ENCODE measurements around the gene BRD2. TPM values are rescaled to one million over a fixed set of nuclear protein-coding genes. Genes with fewer than 3 reads are reported as not detected.

Gene BRD2
- total RNA-seq, 1 donor from 2014 or later = 140 TPM

DNA sequence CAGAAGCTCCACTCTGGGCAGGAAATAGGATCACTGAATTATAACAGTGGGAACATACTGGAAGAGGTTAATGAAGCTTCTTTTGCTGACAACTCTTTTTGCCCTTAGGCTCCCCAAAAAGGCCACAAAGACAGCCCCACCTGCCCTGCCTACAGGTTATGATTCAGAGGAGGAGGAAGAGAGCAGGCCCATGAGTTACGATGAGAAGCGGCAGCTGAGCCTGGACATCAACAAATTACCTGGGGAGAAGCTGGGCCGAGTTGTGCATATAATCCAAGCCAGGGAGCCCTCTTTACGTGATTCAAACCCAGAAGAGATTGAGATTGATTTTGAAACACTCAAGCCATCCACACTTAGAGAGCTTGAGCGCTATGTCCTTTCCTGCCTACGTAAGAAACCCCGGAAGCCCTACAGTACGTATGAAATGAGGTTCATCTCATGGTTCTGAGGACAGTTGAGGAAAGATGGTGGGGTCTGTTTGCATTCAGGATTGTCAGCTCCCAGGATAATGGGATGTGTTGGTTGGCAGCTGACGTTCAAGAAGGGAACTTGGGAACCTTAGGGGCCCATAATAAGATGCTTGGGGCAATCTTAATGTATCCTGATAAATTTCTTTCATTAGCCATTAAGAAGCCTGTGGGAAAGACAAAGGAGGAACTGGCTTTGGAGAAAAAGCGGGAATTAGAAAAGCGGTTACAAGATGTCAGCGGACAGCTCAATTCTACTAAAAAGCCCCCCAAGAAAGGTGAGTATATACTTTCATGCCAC is 11.5 kb downstream of the BRD2 start:
- no peak for DNase-seq (ENCODE audit: low spot score in 2 of 2)
- intact Hi-C loops (cut with DNase I) = loop anchor here (10.0 kb wide), 3 partner anchors 435 to 1355 kb away; partner anchors contain the start of genes CUTA, HSPA1A, HSPA1L and PHF1
- Histone ChIP-seq H3K4me1 (peaks cover 3 to 27% of the 10 kb centered on the region in 2 donors), H3K27ac (no peak overlapping the region), H3K36me3 (peaks cover 71 to 72% of the 10 kb centered on the region in 2 donors), H3K9me3 (no peaks in the 10 kb centered on the region), H3K27me3 (no peaks in the 10 kb centered on the region), H3K4me3 (no peak overlapping the region)
- TF ChIP-seq, protein P1, sequence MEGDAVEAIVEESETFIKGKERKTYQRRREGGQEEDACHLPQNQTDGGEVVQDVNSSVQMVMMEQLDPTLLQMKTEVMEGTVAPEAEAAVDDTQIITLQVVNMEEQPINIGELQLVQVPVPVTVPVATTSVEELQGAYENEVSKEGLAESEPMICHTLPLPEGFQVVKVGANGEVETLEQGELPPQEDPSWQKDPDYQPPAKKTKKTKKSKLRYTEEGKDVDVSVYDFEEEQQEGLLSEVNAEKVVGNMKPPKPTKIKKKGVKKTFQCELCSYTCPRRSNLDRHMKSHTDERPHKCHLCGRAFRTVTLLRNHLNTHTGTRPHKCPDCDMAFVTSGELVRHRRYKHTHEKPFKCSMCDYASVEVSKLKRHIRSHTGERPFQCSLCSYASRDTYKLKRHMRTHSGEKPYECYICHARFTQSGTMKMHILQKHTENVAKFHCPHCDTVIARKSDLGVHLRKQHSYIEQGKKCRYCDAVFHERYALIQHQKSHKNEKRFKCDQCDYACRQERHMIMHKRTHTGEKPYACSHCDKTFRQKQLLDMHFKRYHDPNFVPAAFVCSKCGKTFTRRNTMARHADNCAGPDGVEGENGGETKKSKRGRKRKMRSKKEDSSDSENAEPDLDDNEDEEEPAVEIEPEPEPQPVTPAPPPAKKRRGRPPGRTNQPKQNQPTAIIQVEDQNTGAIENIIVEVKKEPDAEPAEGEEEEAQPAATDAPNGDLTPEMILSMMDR (IDR thresholded peaks at IDR 0.05) = no peak

DNA sequence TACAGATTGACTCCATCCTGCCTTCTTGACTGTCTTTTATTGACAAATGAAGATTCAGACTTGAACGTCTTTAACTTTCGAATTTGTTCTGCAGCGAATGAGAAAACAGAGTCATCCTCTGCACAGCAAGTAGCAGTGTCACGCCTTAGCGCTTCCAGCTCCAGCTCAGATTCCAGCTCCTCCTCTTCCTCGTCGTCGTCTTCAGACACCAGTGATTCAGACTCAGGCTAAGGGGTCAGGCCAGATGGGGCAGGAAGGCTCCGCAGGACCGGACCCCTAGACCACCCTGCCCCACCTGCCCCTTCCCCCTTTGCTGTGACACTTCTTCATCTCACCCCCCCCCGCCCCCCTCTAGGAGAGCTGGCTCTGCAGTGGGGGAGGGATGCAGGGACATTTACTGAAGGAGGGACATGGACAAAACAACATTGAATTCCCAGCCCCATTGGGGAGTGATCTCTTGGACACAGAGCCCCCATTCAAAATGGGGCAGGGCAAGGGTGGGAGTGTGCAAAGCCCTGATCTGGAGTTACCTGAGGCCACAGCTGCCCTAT is 12.2 kb downstream of the BRD2 start:
- Histone ChIP-seq H3K4me3 (no peak overlapping the region), H3K27ac (no peak overlapping the region), H3K36me3 (peaks cover 65 to 66% of the 10 kb centered on the region in 2 donors), H3K4me1 (peaks cover 3 to 20% of the 10 kb centered on the region in 2 donors), H3K9me3 (no peaks in the 10 kb centered on the region), H3K27me3 (no peaks in the 10 kb centered on the region)
- TF ChIP-seq, protein P1 (IDR thresholded peaks at IDR 0.05) = no peak
- intact Hi-C loops (cut with DNase I) = no loop called here
- DNase-seq (ENCODE audit: low spot score in 2 of 2) = no peak

DNA sequence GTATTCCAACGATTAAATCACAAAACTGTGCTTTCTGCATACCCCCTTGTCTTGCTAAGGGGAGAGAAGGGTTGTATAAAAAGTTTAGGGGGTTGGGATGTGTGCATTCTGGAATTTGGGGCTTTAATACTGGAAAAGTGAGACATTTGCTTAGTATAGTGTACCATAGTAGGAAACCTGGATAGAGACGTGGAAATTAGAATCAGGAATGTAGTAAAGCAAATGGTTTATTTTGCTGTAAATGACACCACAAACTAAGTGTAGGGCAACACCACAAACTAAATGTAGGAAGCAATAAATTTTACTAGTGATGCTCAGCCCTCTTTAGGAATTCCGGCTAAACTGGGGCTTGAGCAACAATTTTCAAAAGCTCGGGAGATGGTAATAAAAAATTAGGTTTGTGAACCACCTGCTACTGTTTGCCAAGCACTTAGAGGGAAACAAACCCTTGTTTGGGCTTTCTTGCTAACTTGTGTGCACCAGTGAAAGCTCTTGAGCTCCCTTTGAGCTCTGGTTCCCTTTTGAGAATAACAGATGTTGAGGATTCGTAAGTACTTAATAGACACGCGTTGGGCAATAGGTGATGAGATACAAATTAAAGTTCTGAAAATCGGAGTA is 13.8 kb downstream of the BRD2 start:
- intact Hi-C loops (cut with DNase I) = no loop called here
- TF ChIP-seq, protein P1 (IDR thresholded peaks at IDR 0.05) = no peak
- Histone ChIP-seq H3K27me3 (no peaks in the 10 kb centered on the region), H3K4me1 (peaks cover 0 to 8% of the 10 kb centered on the region in 2 donors), H3K9me3 (no peaks in the 10 kb centered on the region), H3K4me3 (no peak overlapping the region), H3K27ac (no peak overlapping the region), H3K36me3 (peaks cover 49 to 50% of the 10 kb centered on the region in 2 donors)
- DNase-seq (ENCODE audit: low spot score in 2 of 2) = no peak

DNA sequence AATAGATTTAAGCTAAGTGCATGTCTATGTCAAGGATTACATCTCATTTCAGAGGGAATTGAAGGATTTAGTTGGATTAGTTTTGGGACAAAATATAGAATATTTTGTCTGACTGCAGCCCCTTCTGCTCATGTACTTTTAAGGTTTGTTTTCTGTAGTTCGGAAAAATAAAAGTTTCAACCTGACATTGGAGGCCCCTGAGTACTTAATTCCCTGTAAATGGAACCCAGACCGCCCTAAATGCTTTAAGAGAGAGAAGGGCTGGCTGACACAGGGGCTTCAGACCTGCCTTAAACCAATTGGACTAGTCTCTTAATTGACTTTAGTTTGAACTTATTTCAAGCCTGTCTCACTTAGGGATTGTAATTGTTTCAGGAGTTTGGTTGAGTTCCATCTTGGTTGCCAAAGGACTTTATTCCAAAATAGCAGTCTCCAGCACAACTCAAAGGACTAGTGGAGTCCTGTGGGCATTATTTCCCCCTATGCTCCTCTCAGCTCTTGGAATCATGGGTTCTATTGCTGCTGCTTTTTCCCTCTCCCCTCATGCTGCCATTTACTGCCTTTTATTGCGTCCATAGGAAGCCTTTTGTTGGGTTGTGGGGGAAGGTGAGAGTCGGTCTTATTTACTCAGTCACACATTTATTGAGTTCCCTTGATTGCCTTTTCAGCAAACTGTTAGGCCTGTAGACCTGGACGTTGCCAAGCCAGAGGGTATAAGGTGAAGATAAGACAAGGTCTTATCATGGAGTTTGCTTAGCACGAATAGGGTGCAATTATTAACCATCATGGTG is 14.5 kb downstream of the BRD2 start:
- intact Hi-C loops (cut with DNase I) = no loop called here
- Histone ChIP-seq H3K36me3 (peaks cover 42 to 43% of the 10 kb centered on the region in 2 donors), H3K27ac (peak overlapping the region in 1 of 2 donors; percentile 12), H3K4me3 (no peak overlapping the region), H3K27me3 (no peaks in the 10 kb centered on the region), H3K9me3 (no peaks in the 10 kb centered on the region), H3K4me1 (peaks cover 0 to 6% of the 10 kb centered on the region in 2 donors)
- TF ChIP-seq, protein P1 (IDR thresholded peaks at IDR 0.05) = no peak
- no peak for DNase-seq (ENCODE audit: low spot score in 2 of 2)

DNA sequence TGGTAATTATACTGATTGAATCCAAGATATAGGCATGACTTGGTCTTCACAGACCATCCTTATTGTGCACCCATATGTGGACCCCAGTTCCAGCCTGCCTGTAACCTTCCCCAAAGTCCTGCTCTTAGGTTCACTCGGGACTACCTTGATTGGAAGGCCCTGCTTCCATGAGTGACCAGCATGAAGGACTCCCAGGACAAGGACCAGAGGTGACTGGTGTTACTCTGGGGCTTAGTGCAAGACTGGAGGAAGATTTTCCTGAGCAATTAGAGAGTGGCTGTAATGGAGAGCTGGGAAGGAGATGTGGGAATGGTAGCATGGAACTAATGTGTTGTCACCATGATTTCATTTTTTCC is 15.1 kb downstream of the BRD2 start:
- no peaks in the 10 kb centered on the region for H3K9me3 ChIP-seq
- no peak for DNase-seq (ENCODE audit: low spot score in 2 of 2)
- peak overlapping the region in 1 of 2 donors; percentile 12 for H3K27ac ChIP-seq
- TF ChIP-seq, protein P1 (IDR thresholded peaks at IDR 0.05) = no peak
- no peaks in the 10 kb centered on the region for H3K27me3 ChIP-seq
- peaks cover 36 to 37% of the 10 kb centered on the region in 2 donors for H3K36me3 ChIP-seq
- intact Hi-C loops (cut with DNase I) = no loop called here
- H3K4me3 ChIP-seq = no peak overlapping the region
- peaks cover 0 to 3% of the 10 kb centered on the region in 2 donors for H3K4me1 ChIP-seq
